Activated T-helper 1 cell treated with Interleukin-2 at 50 U/mL for 16 hours (primary cell): ENCODE results near the gene STRIP2.
"Not testable (repeated sequence)": the region's sequence is repeated elsewhere in the genome, so short reads cannot be mapped to it uniquely, and the experiment has no call there.

Experiments
- DNase-seq: peaks from one replicate; pipeline ENCODE4 v3.0.0-alpha.2; 2020; ENCODE audit warnings: low read depth

STRIP2 gene

DNA sequence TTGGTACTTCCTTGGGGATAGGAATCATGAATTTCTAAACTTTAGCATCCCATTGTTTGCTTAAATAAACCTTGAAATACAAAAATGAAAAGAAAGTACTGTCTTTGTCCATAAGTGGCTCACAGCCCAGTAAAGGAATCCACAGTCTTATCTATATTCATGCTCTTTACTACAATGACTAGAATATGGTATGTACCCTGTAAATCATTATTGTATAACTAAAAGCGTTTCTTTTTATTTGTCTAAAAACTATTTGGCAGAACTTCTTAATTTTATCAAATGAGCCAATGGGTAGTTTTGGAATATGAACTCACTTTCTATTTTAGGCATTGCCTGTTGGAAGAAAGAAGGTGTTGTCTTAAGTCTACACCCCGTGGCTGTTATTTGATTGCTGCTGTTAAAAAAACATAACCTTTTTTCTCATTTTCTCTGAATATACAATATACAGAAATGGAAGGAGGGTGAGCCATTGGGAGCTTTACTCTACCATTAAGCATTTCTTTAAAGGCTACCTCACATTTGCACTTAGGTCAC, 12.4 kb upstream of the STRIP2 start:
- no peak for DNase-seq

DNA sequence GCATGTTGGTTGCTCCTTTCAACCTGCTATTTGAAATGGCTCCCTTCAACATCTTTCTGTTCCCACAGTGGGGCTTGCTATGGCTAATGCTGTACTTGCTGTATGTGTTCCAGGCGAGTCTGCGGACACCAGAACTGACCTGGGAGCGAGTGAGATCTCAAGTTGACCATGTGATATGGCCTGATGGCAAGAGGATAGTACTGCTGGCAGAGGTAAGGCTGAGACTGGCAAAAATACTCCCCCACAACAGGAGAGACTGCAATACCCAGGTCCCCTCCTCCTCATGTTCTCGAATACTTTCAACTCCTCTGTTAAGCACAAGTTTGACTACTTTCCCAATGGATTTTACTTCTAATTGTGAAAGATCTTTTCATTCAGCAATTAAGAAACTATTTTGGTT, 11.5 kb upstream of the STRIP2 start:
- DNase-seq, result no peak

DNA sequence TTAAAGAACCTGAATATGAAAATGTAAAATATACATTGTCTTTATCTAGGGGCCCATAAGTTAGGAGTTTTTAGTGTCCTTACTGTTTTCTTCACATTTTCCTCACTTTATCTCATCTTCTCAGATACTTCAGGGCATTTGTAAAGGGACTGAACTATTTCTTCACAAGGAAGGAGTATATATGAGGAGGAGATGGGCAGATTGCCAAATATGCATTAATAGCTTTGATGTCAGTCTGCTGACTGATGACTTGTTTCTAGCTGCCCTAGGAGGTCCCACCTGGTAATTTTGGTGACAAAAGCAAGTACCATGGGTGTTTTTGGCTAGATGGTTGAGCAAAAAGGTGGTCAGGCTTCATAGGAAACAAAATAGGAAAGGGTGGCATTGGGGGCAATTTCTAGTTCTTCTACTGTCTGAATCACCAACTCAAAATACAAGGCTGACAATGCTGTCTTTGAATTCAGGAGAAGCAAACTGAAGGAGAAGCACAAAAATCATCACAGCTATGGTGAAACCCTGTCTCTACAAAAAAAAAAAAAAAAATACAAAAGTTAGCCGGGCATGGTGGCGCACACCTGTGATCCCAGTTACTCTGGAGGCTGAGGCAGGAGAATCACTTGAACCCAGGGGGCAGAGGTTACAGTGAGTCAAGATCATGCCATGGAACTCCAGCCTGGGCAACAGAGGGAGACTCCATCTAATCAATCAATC, 10.4 kb upstream of the STRIP2 start:
- no peak for DNase-seq

GRCh38 chr7:129426482-129426881, 7.8 kb upstream of the STRIP2 start:
- DNase-seq, result no peak

GRCh38 chr7:129427526-129428045, 6.6 kb upstream of the STRIP2 start:
- no peak for DNase-seq

DNA sequence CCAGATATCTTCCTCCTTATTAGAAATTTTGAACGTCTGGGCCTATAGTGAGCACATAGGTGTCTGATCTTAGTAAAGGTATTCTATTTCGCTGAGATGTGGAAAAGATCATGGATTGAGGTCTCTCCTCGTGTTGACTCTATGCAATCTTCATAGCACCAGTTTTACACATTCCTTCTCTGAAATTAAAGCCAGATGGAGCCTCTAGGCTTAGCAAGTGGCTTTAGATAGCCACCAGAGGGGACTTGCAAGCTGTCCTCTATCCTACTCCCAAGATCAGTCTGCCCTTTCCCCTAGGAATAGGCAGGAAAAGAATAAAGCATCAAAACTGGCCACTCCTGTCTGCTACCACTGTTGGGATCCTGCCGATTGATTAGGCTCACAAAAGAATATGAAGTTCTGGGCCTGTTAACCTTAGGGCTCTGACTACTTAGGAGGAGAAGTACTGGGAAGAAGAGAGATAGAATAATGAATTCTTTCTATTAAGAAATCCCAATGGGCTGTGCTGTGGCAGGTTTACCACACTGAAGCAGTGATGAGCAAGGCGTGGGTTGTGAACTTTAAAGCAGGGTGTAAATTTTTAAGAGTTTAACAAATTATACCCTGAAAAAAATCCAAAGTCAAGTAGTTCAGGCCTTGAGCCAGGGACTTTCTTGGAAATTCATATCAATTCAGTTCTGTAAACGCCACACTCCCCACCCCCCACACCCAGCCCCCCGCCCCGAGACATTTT, 2.2 kb upstream of the STRIP2 start:
- no peak for DNase-seq

DNA sequence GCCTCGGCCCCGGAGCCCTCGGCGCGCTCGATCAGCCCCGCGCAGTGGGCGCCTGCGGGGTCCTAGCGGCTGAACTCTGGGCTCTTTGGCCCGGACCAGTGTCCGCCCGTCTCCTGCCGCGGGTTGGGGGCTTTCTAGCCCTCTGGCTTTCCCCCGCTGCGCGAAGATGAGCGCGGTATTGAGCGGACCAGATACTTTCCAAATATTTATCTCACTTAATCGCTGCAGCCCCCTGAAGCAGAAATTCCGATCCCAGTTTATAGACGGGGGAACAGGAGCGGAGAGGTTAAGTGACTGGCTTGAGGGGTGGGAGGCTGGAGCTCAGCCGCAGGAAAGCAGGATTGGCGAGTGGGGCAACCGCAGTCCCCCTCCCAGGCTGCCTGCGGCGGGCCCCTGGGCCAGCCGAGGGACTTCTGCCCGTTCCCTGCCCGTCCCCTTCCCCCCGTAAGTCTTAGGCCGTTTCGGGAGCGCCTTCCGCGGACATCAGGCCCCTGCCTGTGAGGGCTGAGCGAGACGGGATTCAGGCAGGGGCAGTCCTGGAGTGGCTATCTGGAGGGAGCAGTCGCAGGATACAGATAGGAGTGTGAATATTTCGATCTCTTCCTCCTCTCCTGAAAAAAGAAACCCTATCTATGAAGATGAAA, 565 bp downstream of the STRIP2 start:
- no peak for DNase-seq

DNA sequence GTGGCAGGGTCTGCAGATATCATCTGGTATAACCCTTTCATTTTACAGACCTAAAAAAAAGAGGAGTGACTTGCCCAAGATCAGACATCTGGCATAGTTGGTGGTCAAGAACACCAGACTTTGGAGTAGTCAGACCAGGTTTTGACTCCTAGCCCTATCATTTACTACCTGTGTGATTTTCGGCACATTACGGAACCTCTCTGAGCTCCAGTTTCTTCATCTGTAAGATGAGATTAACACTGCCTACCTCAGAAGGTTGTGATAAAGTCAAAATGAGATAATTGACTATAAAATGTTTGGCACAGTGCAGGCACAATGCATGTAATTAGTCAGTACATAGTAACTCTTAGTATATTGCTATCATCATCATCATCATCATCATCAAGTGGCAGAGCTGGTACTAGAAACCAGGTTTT, 1.2 kb downstream of the STRIP2 start:
- no peak for DNase-seq

DNA sequence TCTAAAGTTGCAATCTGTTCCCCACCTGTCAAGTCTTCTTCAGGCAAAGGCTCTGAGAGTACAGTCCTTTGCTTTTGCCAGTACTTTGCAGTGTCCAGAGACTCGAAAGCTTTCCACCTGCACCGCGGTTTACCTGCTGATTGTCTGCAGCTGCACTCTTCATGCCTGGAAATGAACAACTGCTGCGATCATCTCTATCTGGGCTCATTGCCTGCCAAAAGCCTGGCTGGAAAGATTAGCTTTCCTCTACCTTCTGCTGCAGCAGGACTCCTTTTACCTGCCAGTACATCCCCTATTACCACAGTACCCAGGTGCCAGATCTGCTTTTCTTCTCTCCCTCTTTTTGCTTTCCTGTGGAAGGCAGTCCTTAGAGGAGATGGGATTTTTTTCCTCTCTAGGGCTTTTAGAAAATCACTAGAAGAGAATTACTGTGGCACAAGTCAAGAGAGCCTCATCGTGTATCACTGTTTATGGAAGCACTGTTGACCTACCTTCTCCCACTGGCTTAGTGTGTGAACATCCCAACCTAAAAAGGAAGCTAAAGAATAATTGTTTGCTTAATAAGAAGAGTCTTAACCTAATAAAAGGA, 2.2 kb downstream of the STRIP2 start:
- DNase-seq, result no peak

GRCh38 chr7:129437190-129437589, 3.0 kb downstream of the STRIP2 start:
- DNase-seq, result no peak

DNA sequence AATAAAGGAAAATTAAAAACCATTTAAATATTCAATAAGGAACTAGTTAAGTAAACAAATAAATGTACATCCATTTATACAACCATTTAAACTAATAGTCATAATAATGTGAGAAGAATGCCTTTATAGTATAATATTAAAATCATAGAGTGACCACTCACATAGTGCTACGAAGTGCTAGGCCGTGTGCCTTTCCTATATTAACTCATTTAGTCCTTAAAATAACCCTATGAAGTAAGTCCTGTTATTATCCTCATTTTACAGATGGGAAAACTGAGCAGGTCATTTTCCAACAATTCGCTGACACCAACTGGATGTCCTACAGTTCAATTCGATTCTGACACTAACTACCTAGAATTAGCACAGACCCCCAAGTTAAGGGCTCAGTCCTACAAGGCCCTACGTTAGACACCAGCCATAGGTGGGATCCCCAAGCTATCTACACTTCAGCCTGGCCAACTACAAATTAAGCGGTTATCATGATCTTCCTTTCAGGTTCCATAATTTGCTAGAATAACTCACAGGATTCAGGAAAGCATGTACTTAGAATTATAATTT, 4.1 kb downstream of the STRIP2 start:
- DNase-seq, result no peak

DNA sequence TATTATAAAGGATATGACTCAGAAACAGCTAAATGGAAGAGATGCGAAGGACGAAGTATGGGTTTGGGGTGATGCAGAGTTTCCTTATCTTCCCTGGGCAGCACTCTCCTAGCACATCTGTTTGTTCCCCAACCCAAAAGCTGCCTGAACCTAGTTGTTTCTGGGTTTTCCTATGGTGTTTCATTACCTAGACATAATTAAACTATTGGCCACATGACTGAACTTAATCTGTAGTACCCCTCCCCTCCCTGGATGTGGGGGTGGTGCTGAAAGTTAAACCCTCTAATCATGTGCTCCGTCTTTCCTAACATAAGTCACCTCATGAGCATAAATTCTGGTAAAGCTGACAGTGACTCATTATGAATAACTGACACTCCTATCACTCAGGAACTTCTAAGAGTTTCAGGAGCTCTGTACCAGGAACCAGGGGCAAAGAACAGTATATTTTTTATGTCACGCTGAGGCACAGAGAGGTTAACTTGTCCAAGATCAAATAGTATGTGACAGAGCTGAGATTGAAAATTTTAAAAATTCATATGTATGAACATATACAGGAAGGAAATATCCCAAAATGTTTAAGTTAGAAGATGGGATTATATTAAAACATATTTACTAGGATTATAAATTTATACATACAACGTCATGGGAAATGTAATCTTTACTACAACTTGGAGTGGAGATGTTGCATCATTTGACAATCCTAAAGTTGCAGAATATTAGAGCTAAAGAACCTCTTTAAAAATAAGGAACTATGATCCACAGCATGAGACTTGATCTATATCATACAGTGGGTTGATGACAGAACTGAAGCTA, 4.8 kb downstream of the STRIP2 start:
- DNase-seq, result no peak

DNA sequence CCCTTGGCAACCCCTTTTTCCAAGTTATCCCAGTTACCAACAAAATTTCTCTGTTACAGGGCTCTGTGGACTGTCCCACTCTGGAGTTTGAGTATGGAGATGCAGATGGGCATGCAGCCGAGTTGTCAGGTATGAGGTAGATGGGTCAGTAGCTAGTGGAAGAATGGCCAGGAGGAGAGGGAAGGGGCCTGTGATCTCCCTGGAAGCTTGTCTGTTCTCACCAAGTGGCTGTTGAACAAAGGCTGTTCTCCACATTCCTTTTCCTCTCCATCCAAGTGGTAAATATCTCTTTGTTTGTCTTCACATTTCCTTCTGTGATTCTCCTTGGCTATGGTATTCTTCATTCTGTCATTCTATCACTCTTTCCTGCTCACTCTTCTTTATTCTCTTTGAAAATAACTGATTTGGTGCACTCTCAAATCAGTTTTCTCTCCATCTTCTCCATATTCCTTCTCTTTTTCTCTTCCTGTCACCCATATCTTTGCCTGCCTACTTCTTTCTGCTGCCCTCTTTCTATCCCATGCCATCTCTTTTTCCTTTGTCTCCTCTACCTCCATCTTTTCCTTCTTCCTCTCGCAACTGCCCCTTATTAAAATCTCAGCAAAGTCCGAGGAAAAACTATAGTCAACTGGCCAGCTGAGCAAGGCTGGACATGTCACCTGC, 5.9 kb downstream of the STRIP2 start:
- DNase-seq, result no peak

GRCh38 chr7:129443612-129444011, 9.4 kb downstream of the STRIP2 start:
- no peak for DNase-seq

DNA sequence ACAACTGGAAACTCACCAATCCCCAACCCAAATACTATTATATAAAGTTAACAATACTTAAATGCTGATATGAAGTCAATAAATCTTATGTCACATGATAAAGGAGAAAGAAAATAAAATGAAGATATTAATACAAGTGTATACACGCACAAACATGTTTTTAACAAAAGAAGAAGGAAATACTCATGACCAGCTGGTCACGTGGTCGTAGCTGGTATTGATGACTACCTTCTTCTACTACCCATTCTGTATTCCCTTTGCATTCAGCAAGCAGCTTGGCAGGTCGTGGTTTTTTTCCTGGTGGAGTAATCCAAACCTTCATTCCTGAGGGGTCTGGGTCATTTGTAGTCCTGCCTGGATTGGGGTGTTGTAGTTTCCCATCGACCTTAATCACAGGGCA, 10.5 kb downstream of the STRIP2 start:
- not testable (repeated sequence) for DNase-seq

DNA sequence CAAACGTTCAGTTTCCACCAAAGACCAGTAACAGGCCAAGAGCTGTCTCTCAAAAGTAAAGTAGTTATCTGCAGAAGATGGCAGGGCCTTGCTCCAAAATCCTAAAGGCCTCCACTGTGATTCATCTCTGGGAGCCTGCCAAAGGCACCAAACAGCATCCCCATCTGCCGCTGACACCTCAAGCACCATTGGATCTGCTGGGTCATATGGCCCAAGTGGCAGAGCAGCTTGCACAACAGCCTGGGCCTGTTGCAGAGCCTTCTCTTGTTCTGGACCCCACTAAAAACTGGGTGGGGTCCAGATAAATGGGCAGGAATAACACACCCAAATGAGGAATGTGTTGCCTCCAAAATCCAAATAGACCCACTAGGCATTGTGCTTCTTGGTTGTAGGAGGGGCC, 12.7 kb downstream of the STRIP2 start:
- DNase-seq, result not testable (repeated sequence)

GRCh38 chr7:129447445-129447844, 13.2 kb downstream of the STRIP2 start:
- not testable (repeated sequence) for DNase-seq

DNA sequence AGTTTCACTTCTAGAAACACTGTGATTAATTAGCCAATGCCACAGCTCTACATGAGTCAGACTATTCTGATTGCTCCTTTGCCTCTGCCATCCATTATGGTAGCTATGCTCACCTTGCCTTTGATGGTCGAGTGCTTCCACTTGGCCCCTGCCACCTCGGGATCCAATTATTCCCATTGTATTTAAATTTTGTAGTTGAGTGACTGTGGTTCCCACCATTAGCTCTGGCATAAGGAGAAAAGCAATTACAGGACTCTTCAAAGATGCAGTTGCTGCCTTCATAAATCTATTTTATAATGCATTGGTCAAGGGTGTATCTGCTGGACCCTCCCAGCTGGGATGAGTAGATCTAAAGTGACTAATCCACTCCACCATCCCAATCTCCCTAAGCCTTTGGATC, 14.4 kb downstream of the STRIP2 start:
- DNase-seq, result not testable (repeated sequence)

- no peak for DNase-seq
Observed at GRCh38 chr7:129450295-129450694, 16.1 kb downstream of the STRIP2 start.

GRCh38 chr7:129452589-129453231, 18.5 kb downstream of the STRIP2 start:
- DNase-seq, result no peak
